ENCODE measurements around the gene HOXD13. TPM values are rescaled to one million over a fixed set of nuclear protein-coding genes. Genes with fewer than 3 reads are reported as not detected.

The HOXD13 gene
- total RNA-seq, 6 experiments from 2014 or later: 1.2 to 1.7 (median 1.5) TPM

DNA sequence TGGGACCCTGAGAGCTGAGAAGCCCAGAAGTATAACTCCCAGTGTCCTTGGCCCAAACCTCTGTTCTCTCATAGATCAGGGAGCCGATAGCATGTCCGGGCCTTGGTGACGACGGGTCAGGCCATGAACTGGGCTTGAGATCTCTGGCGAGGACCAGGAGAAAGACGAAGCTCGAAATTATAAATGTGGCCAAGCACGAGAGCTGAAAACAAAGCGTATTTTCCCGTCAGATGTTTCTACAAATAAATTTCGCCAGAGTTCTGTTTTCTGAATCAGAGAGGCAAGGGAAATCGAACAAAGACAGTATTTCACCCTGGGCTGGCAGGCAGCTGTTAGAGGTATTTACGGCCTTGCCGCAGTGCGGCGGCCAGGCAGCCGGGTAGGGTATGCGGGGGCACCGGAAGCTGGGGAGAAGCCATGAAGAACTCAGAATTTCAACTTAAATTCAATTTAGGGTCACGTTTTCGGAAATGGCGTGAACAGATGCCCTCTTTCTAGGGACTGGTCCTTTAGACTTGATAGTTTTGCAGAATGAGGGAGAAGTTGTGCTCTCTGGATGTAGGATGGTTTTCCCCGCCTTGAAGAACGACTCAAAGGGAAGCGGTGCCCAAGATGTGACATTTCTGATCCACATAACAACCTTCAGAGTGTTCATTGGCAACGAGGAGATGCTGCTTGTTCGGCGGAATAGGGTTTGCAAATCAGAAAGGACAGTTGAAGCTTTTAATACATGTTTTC is 46.6 kb downstream of the HOXD13 start:
- Mint-ChIP-seq H3K27ac (no peak overlapping the region), H3K36me3 (ENCODE audit: low read depth) (no peaks in the 10 kb centered on the region), H3K27me3 (ENCODE audit: insufficient read depth) (peaks cover 25% of the 10 kb centered on the region), H3K4me1 (ENCODE audit: low read depth) (peaks cover 41% of the 10 kb centered on the region), H3K4me3 (peak overlapping the region; percentile 57), H3K9me3 (no peaks in the 10 kb centered on the region)
- TF ChIP-seq, protein P1, sequence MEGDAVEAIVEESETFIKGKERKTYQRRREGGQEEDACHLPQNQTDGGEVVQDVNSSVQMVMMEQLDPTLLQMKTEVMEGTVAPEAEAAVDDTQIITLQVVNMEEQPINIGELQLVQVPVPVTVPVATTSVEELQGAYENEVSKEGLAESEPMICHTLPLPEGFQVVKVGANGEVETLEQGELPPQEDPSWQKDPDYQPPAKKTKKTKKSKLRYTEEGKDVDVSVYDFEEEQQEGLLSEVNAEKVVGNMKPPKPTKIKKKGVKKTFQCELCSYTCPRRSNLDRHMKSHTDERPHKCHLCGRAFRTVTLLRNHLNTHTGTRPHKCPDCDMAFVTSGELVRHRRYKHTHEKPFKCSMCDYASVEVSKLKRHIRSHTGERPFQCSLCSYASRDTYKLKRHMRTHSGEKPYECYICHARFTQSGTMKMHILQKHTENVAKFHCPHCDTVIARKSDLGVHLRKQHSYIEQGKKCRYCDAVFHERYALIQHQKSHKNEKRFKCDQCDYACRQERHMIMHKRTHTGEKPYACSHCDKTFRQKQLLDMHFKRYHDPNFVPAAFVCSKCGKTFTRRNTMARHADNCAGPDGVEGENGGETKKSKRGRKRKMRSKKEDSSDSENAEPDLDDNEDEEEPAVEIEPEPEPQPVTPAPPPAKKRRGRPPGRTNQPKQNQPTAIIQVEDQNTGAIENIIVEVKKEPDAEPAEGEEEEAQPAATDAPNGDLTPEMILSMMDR (IDR thresholded peaks at IDR 0.05): no peak
- DNase-seq: no peak

GRCh38 chr2:176139661-176140512 is 47.4 kb downstream of the HOXD13 start:
- TF ChIP-seq, protein P1 (IDR thresholded peaks at IDR 0.05): no peak
- H3K27me3 Mint-ChIP-seq (ENCODE audit: insufficient read depth): peaks cover 25% of the 10 kb centered on the region
- peak overlapping the region; percentile 65; the same call in 1 of the 2 replicates for H3K4me3 Mint-ChIP-seq

GRCh38 chr2:176140513-176141317 is 48.2 kb downstream of the HOXD13 start:
- peaks cover 32% of the 10 kb centered on the region for H3K4me1 Mint-ChIP-seq (ENCODE audit: low read depth)
- H3K4me3 Mint-ChIP-seq: peak overlapping the region; percentile 65
- no peak for DNase-seq
- TF ChIP-seq, protein P1 (IDR thresholded peaks at IDR 0.05): peak; percentile 99
- H3K27me3 Mint-ChIP-seq (ENCODE audit: insufficient read depth): peaks cover 31% of the 10 kb centered on the region
- H3K27ac Mint-ChIP-seq: no peak overlapping the region
- no peaks in the 10 kb centered on the region for H3K9me3 Mint-ChIP-seq
- H3K36me3 Mint-ChIP-seq (ENCODE audit: low read depth): no peaks in the 10 kb centered on the region

More at GRCh38 chr2:176139661-176140512, 47.4 kb downstream of the HOXD13 start:
- no peak overlapping the region for H3K27ac Mint-ChIP-seq
- no peaks in the 10 kb centered on the region for H3K9me3 Mint-ChIP-seq
- H3K4me1 Mint-ChIP-seq (ENCODE audit: low read depth): peaks cover 40% of the 10 kb centered on the region
- H3K36me3 Mint-ChIP-seq (ENCODE audit: low read depth): no peaks in the 10 kb centered on the region
- DNase-seq: no peak

DNA sequence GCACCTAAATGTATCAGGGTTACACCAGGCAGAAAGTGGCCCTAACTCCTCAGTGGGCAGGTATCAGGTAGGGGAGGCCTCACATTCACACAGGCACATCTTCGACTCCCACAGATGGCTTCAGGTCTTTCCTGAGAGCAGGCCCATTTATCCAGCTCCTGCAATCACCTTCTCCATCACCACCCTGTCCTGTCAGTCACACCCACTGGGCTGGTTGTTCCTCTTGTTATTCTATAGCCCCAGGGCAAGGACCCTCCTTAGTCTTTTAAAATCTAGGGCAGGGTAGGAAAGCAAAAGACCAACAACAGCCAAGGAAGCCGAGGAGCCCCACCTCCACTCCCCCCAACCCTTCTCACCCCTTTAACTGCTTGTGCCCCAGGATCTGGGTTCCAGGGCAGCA is 49.8 kb downstream of the HOXD13 start:
- Mint-ChIP-seq H3K4me1 (ENCODE audit: low read depth) (peaks cover 23% of the 10 kb centered on the region), H3K27ac (no peak overlapping the region), H3K27me3 (ENCODE audit: insufficient read depth) (peaks cover 45% of the 10 kb centered on the region), H3K4me3 (no peak overlapping the region), H3K9me3 (no peaks in the 10 kb centered on the region), H3K36me3 (ENCODE audit: low read depth) (no peaks in the 10 kb centered on the region)
- no peak for DNase-seq
- TF ChIP-seq, protein P1 (IDR thresholded peaks at IDR 0.05): no peak

Other genes with a start within 250 kb of the HOXD13 start
- 10 to 100 TPM; 54.9 to 78.3 (median 61.3) TPM for gene LNPK, start 90.5 kb upstream of the HOXD13 start, total RNA-seq (2021; fragmentation: NEBNext Ultra II Directional; extraction: Animal tissue kit (Norgen Biotek cat#: 25700))
- not detected for gene EVX2, start 8.8 kb upstream of the HOXD13 start, total RNA-seq (2021; fragmentation: NEBNext Ultra II Directional; extraction: Animal tissue kit (Norgen Biotek cat#: 25700))
- gene HOXD12, start 7.1 kb downstream of the HOXD13 start, total RNA-seq (2021; fragmentation: NEBNext Ultra II Directional; extraction: Animal tissue kit (Norgen Biotek cat#: 25700)): under 1 TPM in 4 of 6 experiments, not detected in 2; 0.19 to 0.36 (median 0.26) TPM
- 10 to 100 TPM in 1 of 6 experiments, 1 to 10 TPM in 5; 6.0 to 10.2 (median 7.6) TPM for gene HOXD11, start 14.6 kb downstream of the HOXD13 start, total RNA-seq (2021; fragmentation: NEBNext Ultra II Directional; extraction: Animal tissue kit (Norgen Biotek cat#: 25700))
- gene HOXD10, start 24.1 kb downstream of the HOXD13 start, total RNA-seq (2021; fragmentation: NEBNext Ultra II Directional; extraction: Animal tissue kit (Norgen Biotek cat#: 25700)): 10 to 100 TPM; 10.9 to 14.5 (median 12.8) TPM
- gene HOXD9, start 30.0 kb downstream of the HOXD13 start, total RNA-seq (2021; fragmentation: NEBNext Ultra II Directional; extraction: Animal tissue kit (Norgen Biotek cat#: 25700)): 1 to 10 TPM; 2.1 to 2.7 (median 2.4) TPM
- 1 to 10 TPM; 2.3 to 5.1 (median 4.6) TPM for gene HOXD8, start 37.0 kb downstream of the HOXD13 start, total RNA-seq (2021; fragmentation: NEBNext Ultra II Directional; extraction: Animal tissue kit (Norgen Biotek cat#: 25700))
- gene HOXD4, start 58.8 kb downstream of the HOXD13 start, total RNA-seq (2021; fragmentation: NEBNext Ultra II Directional; extraction: Animal tissue kit (Norgen Biotek cat#: 25700)): under 1 TPM in 4 of 6 experiments, not detected in 2; 0.40 to 0.69 (median 0.57) TPM
- under 1 TPM in 3 of 6 experiments, not detected in 3; 0.25 to 0.38 (median 0.25) TPM for gene HOXD3, start 64.6 kb downstream of the HOXD13 start, total RNA-seq (2021; fragmentation: NEBNext Ultra II Directional; extraction: Animal tissue kit (Norgen Biotek cat#: 25700))
- not detected for gene HOXD1, start 95.9 kb downstream of the HOXD13 start, total RNA-seq (2021; fragmentation: NEBNext Ultra II Directional; extraction: Animal tissue kit (Norgen Biotek cat#: 25700))
- 10 to 100 TPM; 21.4 to 26.0 (median 24.3) TPM for gene MTX2, start 176.7 kb downstream of the HOXD13 start, total RNA-seq (2021; fragmentation: NEBNext Ultra II Directional; extraction: Animal tissue kit (Norgen Biotek cat#: 25700))